ENCODE results near the gene OR2A7. TPM values are rescaled to one million over a fixed set of nuclear protein-coding genes. Genes with fewer than 3 reads are reported as not detected.
"Not testable (repeated sequence)": the region's sequence is repeated elsewhere in the genome, so short reads cannot be mapped to it uniquely, and the experiment has no call there.

OR2A7 gene
- total and polyA plus RNA-seq, 2 of the 8 experiments (the other 6 are each of a cell fraction or from before 2014, with no cell fraction given) = 1.9 to 3.3 TPM

GRCh38 chr7:144217200-144217599 lies 47.4 kb downstream of the OR2A7 start:
- H3K27me3 ChIP-seq (replicated peaks in 1 of 4; ENCODE audit: control insufficient read depth in 3 of 4, extremely low read depth in 1 of 4, insufficient read depth in 3 of 4, low read length in 3 of 4); H3K18ac ChIP-seq (ENCODE audit: extremely low read depth, low read length); H4K8ac ChIP-seq (ENCODE audit: extremely low read depth, insufficient read depth, low read length); H2AFZ ChIP-seq (ENCODE audit: low read length); H3K23me2 ChIP-seq (ENCODE audit: low read depth, low read length); H3K36me3 ChIP-seq (ENCODE audit: control insufficient read depth in 2 of 4, insufficient read depth in 4 of 4, low read length in 3 of 4); H2BK120ac ChIP-seq (replicated peaks; ENCODE audit: low read depth, low read length); H4K5ac ChIP-seq (ENCODE audit: insufficient read length, low read depth, low read length); H4K20me1 ChIP-seq (replicated peaks in 1 of 2; ENCODE audit: control insufficient read depth in 1 of 2, insufficient read depth in 2 of 2, low read length in 2 of 2); H3K79me1 ChIP-seq (ENCODE audit: low read depth, low read length); H2BK15ac ChIP-seq (ENCODE audit: low read length); H3K56ac ChIP-seq (replicated peaks; ENCODE audit: insufficient read length, low read depth, low read length); H3K4ac ChIP-seq (replicated peaks; ENCODE audit: insufficient read length, low read depth, low read length); H3K4me2 ChIP-seq (ENCODE audit: insufficient read depth in 1 of 2, low read depth in 2 of 2, low read length in 2 of 2); FAIRE-seq; H2BK20ac ChIP-seq (ENCODE audit: low read length); H3K79me2 ChIP-seq (ENCODE audit: control insufficient read depth in 1 of 2, insufficient read depth in 2 of 2, low read length in 2 of 2); POLR2A ChIA-PET (ENCODE audit: partially characterized antibody); H3K9ac ChIP-seq (replicated peaks in 1 of 4; ENCODE audit: extremely low read depth in 1 of 4, low read depth in 3 of 4, low read length in 3 of 4); H4K91ac ChIP-seq (replicated peaks; ENCODE audit: insufficient read length, low read length); H2BK5ac ChIP-seq (ENCODE audit: low read depth, low read length); H3K4me3 ChIP-seq (ENCODE audit: extremely low read depth in 1 of 4, insufficient read depth in 2 of 4, low read depth in 3 of 4, low read length in 4 of 4); H3K23ac ChIP-seq (ENCODE audit: insufficient read length); H2AK5ac ChIP-seq (ENCODE audit: low read depth, low read length); H3K27ac ChIP-seq (ENCODE audit: low read depth, low read length); DNase-seq (ENCODE audit: low read depth in 1 of 2, low spot score in 2 of 2); H3K9me3 ChIP-seq (ENCODE audit: insufficient read depth in 2 of 2, low read depth in 1 of 2, low read length in 1 of 2); H2BK12ac ChIP-seq (ENCODE audit: low read depth, low read length); CTCF ChIA-PET (ENCODE audit: partially characterized antibody); H3K14ac ChIP-seq (ENCODE audit: insufficient read length); H3K4me1 ChIP-seq (replicated peaks in 1 of 4; ENCODE audit: control insufficient read depth in 3 of 4, insufficient read depth in 4 of 4, low read length in 3 of 4): not testable (repeated sequence)

Other genes with a start within 250 kb of the OR2A7 start
- gene OR2A5, start 215.8 kb downstream of the OR2A7 start, total RNA-seq (2021; fragmentation: NEBNext Ultra II Directional; extraction: Animal tissue kit (Norgen Biotek cat#: 25700)) = not detected in 2 replicates
- not detected in 2 replicates for gene OR2A5, start 215.8 kb downstream of the OR2A7 start, polyA plus RNA-seq (2011; rRNA removed)
- gene OR2A25, start 195.0 kb downstream of the OR2A7 start, total RNA-seq (2021; fragmentation: NEBNext Ultra II Directional; extraction: Animal tissue kit (Norgen Biotek cat#: 25700)) = not detected in 2 replicates
- not detected in 2 replicates for gene OR2A25, start 195.0 kb downstream of the OR2A7 start, polyA plus RNA-seq (2011; rRNA removed)
- not detected in 2 replicates for gene OR2A12, start 178.5 kb downstream of the OR2A7 start, total RNA-seq (2021; fragmentation: NEBNext Ultra II Directional; extraction: Animal tissue kit (Norgen Biotek cat#: 25700))
- not detected in 2 replicates for gene OR2A12, start 178.5 kb downstream of the OR2A7 start, polyA plus RNA-seq (2011; rRNA removed)
- not detected in 2 replicates for gene OR2A2, start 155.2 kb downstream of the OR2A7 start, total RNA-seq (2021; fragmentation: NEBNext Ultra II Directional; extraction: Animal tissue kit (Norgen Biotek cat#: 25700))
- not detected in 2 replicates for gene OR2A2, start 155.2 kb downstream of the OR2A7 start, polyA plus RNA-seq (2011; rRNA removed)
- not detected in 2 replicates for gene OR2A14, start 141.6 kb downstream of the OR2A7 start, total RNA-seq (2021; fragmentation: NEBNext Ultra II Directional; extraction: Animal tissue kit (Norgen Biotek cat#: 25700))
- not detected in 2 replicates for gene OR2A14, start 141.6 kb downstream of the OR2A7 start, polyA plus RNA-seq (2011; rRNA removed)
- 9.8 and 10.3 TPM in 2 replicates for gene CTAGE4, start 81.3 kb downstream of the OR2A7 start, total RNA-seq (2021; fragmentation: NEBNext Ultra II Directional; extraction: Animal tissue kit (Norgen Biotek cat#: 25700))
- 1.7 and 2.9 TPM in 2 replicates for gene CTAGE4, start 81.3 kb downstream of the OR2A7 start, polyA plus RNA-seq (2011; rRNA removed)
- 11.8 and 14.2 TPM in 2 replicates for gene ARHGEF35, start 69.0 kb downstream of the OR2A7 start, total RNA-seq (2021; fragmentation: NEBNext Ultra II Directional; extraction: Animal tissue kit (Norgen Biotek cat#: 25700))
- gene ARHGEF35, start 69.0 kb downstream of the OR2A7 start, polyA plus RNA-seq (2011; rRNA removed) = 0.86 and 1.3 TPM in 2 replicates
- not detected in 2 replicates for gene OR2A42, start 25.2 kb downstream of the OR2A7 start, total RNA-seq (2021; fragmentation: NEBNext Ultra II Directional; extraction: Animal tissue kit (Norgen Biotek cat#: 25700))
- 0.09 TPM in 1 of 2 replicates, not detected in the other for gene OR2A42, start 25.2 kb downstream of the OR2A7 start, polyA plus RNA-seq (2011; rRNA removed)
- not detected in 2 replicates for gene CTAGE8, start 4.5 kb upstream of the OR2A7 start, total RNA-seq (2021; fragmentation: NEBNext Ultra II Directional; extraction: Animal tissue kit (Norgen Biotek cat#: 25700))
- gene CTAGE8, start 4.5 kb upstream of the OR2A7 start, polyA plus RNA-seq (2011; rRNA removed) = not detected in 2 replicates
- gene OR2A1, start 47.6 kb upstream of the OR2A7 start, total RNA-seq (2021; fragmentation: NEBNext Ultra II Directional; extraction: Animal tissue kit (Norgen Biotek cat#: 25700)) = not detected in 2 replicates
- gene OR2A1, start 47.6 kb upstream of the OR2A7 start, polyA plus RNA-seq (2011; rRNA removed) = 0.05 and 0.11 TPM in 2 replicates
- 32.7 and 34.6 TPM in 2 replicates for gene ARHGEF5, start 90.6 kb upstream of the OR2A7 start, total RNA-seq (2021; fragmentation: NEBNext Ultra II Directional; extraction: Animal tissue kit (Norgen Biotek cat#: 25700))
- 12.8 and 22.2 TPM in 2 replicates for gene ARHGEF5, start 90.6 kb upstream of the OR2A7 start, polyA plus RNA-seq (2011; rRNA removed)
- not detected in 2 replicates for gene NOBOX, start 138.9 kb upstream of the OR2A7 start, total RNA-seq (2021; fragmentation: NEBNext Ultra II Directional; extraction: Animal tissue kit (Norgen Biotek cat#: 25700))
- not detected in 2 replicates for gene NOBOX, start 138.9 kb upstream of the OR2A7 start, polyA plus RNA-seq (2011; rRNA removed)

Measured in H1 (cell line).